Caco-2 (cell line): ENCODE measurements around the gene ATP2A1. TPM values are rescaled to one million over a fixed set of nuclear protein-coding genes. Genes with fewer than 3 reads are reported as not detected.

Source experiments
- BruUV-seq: library from RNA; stranded (reverse); fragments of 400-500 nt; replicated peaks from 2 replicates; lab custom pipeline; 2021; lab: Mats Ljungman, UMichigan
- CTCF ChIA-PET: fragments of 300-600 bp; sonication (Branson Sonifier 250); formaldehyde crosslinking; loops from one replicate; lab custom pipeline; 2022; ENCODE audit warnings: antibody characterized with exemption; lab: Charles Lee
- POLR2A ChIA-PET: fragments of 300-600 bp; sonication (Branson Sonifier 250); formaldehyde crosslinking; loops from one replicate; lab custom pipeline; 2022; ENCODE audit warnings: antibody characterized with exemption; lab: Charles Lee
- DNase-seq, 2 experiments: peaks; one replicate each; pipeline versions ENCODE4 v3.0.0 to v3.0.0-alpha.2; 2020 to 2022
- H3K27me3 ChIP-seq: replicated peaks from 2 replicates; pipeline ENCODE4 v1.6.0; 2011; ENCODE audit warnings: low read length; ENCODE audit not compliant: control insufficient read depth, insufficient read depth
- H3K36me3 ChIP-seq: 2 replicates; pipeline ENCODE4 v1.5.1; 2011; ENCODE audit warnings: low read length; ENCODE audit not compliant: control insufficient read depth, insufficient read depth
- H3K4me1 ChIP-seq: fragments of 250-450 bp; sonication (Bioruptor Pico); 2 replicates; pipeline ENCODE4 v1.5.1; 2020; ENCODE audit warnings: mild to moderate bottlenecking
- H3K4me3 ChIP-seq: 2 replicates; pipeline ENCODE4 v1.5.1; 2011; ENCODE audit warnings: low read depth, mild to moderate bottlenecking, control low read depth, low read length
- H3K9me3 ChIP-seq: fragments of 250-450 bp; sonication (Bioruptor Pico); 2 replicates; pipeline ENCODE4 v1.5.1; 2020; ENCODE audit warnings: mild to moderate bottlenecking, moderate library complexity
- H3K27ac Mint-ChIP-seq: one replicate; pipeline ENCODE4 v1.8.0; 2022; ENCODE audit warnings: mixed read lengths; ENCODE audit not compliant: unreplicated experiment
- H3K27me3 Mint-ChIP-seq: one replicate; pipeline ENCODE4 v1.8.0; 2022; ENCODE audit warnings: mixed read lengths; ENCODE audit not compliant: insufficient read depth, unreplicated experiment
- H3K36me3 Mint-ChIP-seq: one replicate; pipeline ENCODE4 v1.8.0; 2022; ENCODE audit warnings: mild to moderate bottlenecking, mixed read lengths; ENCODE audit not compliant: insufficient read depth, unreplicated experiment
- H3K4me1 Mint-ChIP-seq: one replicate; pipeline ENCODE4 v1.8.0; 2022; ENCODE audit warnings: low read depth, mixed read lengths; ENCODE audit not compliant: unreplicated experiment
- H3K4me3 Mint-ChIP-seq: one replicate; pipeline ENCODE4 v1.8.0; 2022; ENCODE audit warnings: mild to moderate bottlenecking, moderate library complexity, mixed read lengths; ENCODE audit not compliant: unreplicated experiment
- H3K9me3 Mint-ChIP-seq: one replicate; pipeline ENCODE4 v1.8.0; 2022; ENCODE audit warnings: mixed read lengths; ENCODE audit not compliant: unreplicated experiment
- intact Hi-C: fragments of 100-400 bp; cut with micrococcal nuclease; formaldehyde crosslinking; loops from one replicate; pipeline ENCODE4 v1.10.0; 2022; ENCODE audit not compliant: unreplicated experiment
- total RNA-seq: library from RNA; stranded (reverse); gene quantifications from 2 replicates; pipeline ENCODE4 v1.2.3, GENCODE V29; 2022
- TF ChIP-seq, protein P1 (sequence below), 2 experiments: fragments of 200-600 bp in 1 of 2; IDR thresholded peaks; 1 replicate in 1 of 2; 2 replicates in 1 of 2; pipeline versions ENCODE4 v1.5.1 to v1.8.0; 2011 to 2022; ENCODE audit warnings: antibody characterized with exemption in 1 of 2, control low read depth in 1 of 2, inconsistent platforms in 1 of 2, low read depth in 1 of 2, low read length in 1 of 2, mild to moderate bottlenecking in 1 of 2, moderate library complexity in 1 of 2; ENCODE audit not compliant: insufficient read depth in 1 of 2, severe bottlenecking in 1 of 2, unreplicated experiment in 1 of 2

ATP2A1 gene
- total RNA-seq, 1 experiment from 2014 or later: 2.3 TPM

- H3K4me1 Mint-ChIP-seq: peaks cover 6% of the 10 kb centered on the region
- DNase-seq: no peak
- CTCF ChIA-PET: no interaction called here
- Histone ChIP-seq H3K9me3 (no peaks in the 10 kb centered on the region), H3K36me3 (no peaks in the 10 kb centered on the region), H3K27me3 (no peaks in the 10 kb centered on the region), H3K4me1 (no peaks in the 10 kb centered on the region), H3K4me3 (no peak overlapping the region)
- no TSS peak for BruUV-seq
- POLR2A ChIA-PET: no interaction called here
- TF ChIP-seq, protein P1, sequence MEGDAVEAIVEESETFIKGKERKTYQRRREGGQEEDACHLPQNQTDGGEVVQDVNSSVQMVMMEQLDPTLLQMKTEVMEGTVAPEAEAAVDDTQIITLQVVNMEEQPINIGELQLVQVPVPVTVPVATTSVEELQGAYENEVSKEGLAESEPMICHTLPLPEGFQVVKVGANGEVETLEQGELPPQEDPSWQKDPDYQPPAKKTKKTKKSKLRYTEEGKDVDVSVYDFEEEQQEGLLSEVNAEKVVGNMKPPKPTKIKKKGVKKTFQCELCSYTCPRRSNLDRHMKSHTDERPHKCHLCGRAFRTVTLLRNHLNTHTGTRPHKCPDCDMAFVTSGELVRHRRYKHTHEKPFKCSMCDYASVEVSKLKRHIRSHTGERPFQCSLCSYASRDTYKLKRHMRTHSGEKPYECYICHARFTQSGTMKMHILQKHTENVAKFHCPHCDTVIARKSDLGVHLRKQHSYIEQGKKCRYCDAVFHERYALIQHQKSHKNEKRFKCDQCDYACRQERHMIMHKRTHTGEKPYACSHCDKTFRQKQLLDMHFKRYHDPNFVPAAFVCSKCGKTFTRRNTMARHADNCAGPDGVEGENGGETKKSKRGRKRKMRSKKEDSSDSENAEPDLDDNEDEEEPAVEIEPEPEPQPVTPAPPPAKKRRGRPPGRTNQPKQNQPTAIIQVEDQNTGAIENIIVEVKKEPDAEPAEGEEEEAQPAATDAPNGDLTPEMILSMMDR (IDR thresholded peaks at IDR 0.05; ENCODE audit: insufficient read depth in 1 of 2, low read depth in 1 of 2, low read length in 1 of 2, severe bottlenecking in 1 of 2, unreplicated experiment in 1 of 2): no peak
- intact Hi-C loops: no loop called here
- no peak overlapping the region for H3K27ac Mint-ChIP-seq
- no peak overlapping the region for H3K4me3 Mint-ChIP-seq
- no peaks in the 10 kb centered on the region for H3K36me3 Mint-ChIP-seq
- H3K9me3 Mint-ChIP-seq: no peaks in the 10 kb centered on the region
- H3K27me3 Mint-ChIP-seq: no peaks in the 10 kb centered on the region
Measured at GRCh38 chr16:28935346-28935745, 57.1 kb downstream of the ATP2A1 start.

DNA sequence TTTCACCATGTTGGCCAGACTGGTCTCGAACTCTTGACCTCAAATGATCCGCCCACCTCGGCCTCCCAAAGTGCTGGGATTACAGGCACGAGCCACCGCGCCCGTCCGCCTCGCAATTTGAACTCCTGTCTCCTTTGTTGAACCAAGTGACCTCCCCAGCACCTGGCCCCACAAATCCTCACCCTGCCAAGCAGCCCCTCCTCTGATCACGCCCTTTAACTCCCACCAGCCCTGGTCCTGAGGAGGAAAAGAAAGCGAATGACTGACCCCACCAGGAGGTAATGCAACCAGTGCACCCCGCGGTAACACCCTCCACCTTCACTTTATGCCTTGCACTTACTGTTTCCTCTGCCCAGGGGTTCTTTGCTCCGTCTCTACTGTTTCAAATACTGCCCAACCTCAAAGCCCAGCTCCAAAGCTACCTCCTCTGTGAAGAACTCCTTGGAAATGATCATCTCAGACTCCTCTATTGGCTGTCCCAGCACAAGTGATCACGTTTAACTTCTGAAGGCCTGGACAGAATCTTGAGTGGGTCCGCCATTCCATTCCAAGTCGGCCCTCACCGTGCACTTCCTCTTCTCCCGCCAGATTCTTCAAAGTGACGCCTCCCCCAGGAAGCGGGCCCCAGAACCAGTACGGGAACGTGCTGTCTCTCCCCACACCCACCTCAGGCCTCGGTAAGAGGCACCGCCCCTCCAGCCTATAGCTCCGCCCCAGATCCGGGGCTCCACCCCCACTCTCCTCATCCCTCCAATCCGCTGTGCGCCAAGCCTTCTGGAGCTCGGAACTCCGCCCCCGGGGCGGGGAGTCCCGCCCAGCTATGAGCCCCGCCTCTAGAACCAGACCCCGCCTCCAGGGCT, 57.9 kb downstream of the ATP2A1 start:
- Histone ChIP-seq H3K4me1 (no peaks in the 10 kb centered on the region), H3K9me3 (no peaks in the 10 kb centered on the region), H3K27me3 (no peaks in the 10 kb centered on the region), H3K36me3 (no peaks in the 10 kb centered on the region), H3K4me3 (no peak overlapping the region)
- no peaks in the 10 kb centered on the region for H3K27me3 Mint-ChIP-seq
- BruUV-seq: no TSS peak
- CTCF ChIA-PET: no interaction called here
- no peak overlapping the region for H3K4me3 Mint-ChIP-seq
- no peaks in the 10 kb centered on the region for H3K9me3 Mint-ChIP-seq
- TF ChIP-seq, protein P1 (IDR thresholded peaks at IDR 0.05; ENCODE audit: insufficient read depth in 1 of 2, low read depth in 1 of 2, low read length in 1 of 2, severe bottlenecking in 1 of 2, unreplicated experiment in 1 of 2): no peak
- H3K27ac Mint-ChIP-seq: no peak overlapping the region
- intact Hi-C loops: no loop called here
- H3K36me3 Mint-ChIP-seq: no peaks in the 10 kb centered on the region
- peak; percentile 47 to 48 for DNase-seq
- peaks cover 6% of the 10 kb centered on the region for H3K4me1 Mint-ChIP-seq
- POLR2A ChIA-PET: no interaction called here

DNA sequence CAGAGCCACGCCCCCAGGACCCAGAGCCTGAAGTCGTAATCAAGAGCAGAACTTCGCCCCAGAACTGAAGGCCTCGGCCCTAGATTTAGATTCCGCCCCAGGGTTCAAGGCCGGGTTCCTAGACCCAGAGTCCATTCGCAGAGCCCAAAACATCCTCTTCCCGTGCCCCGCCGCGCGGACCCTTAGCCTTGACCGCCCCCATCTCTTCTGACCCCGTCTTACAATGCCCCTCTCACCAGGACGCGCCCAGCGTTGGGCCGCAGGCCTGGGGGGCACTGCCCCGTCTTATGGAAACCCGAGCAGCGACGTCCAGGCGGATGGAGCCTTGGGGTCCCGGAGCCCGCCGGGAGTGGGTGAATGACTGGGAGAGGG, 58.5 kb downstream of the ATP2A1 start:
- intact Hi-C loops: no loop called here
- H3K4me3 ChIP-seq: no peak overlapping the region
- Mint-ChIP-seq H3K27ac (no peak overlapping the region), H3K4me1 (peaks cover 6% of the 10 kb centered on the region), H3K9me3 (no peaks in the 10 kb centered on the region), H3K27me3 (no peaks in the 10 kb centered on the region), H3K36me3 (no peaks in the 10 kb centered on the region), H3K4me3 (no peak overlapping the region)
- CTCF ChIA-PET: no interaction called here
- no peaks in the 10 kb centered on the region for H3K9me3 ChIP-seq
- DNase-seq: no peak
- no peaks in the 10 kb centered on the region for H3K27me3 ChIP-seq
- TF ChIP-seq, protein P1 (IDR thresholded peaks at IDR 0.05; ENCODE audit: insufficient read depth in 1 of 2, low read depth in 1 of 2, low read length in 1 of 2, severe bottlenecking in 1 of 2, unreplicated experiment in 1 of 2): no peak
- POLR2A ChIA-PET: no interaction called here
- H3K4me1 ChIP-seq: no peaks in the 10 kb centered on the region
- H3K36me3 ChIP-seq: no peaks in the 10 kb centered on the region
- BruUV-seq: no TSS peak
